Astrocyte (in vitro differentiated cells and primary cell): Measurements from ENCODE around the gene CRYBG1.

Experiments used
- EZH2 ChIP-seq: IDR thresholded peaks from 2 replicates; pipeline ENCODE4 v1.6.1; 2012; ENCODE audit warnings: mild to moderate bottlenecking, low read length, inconsistent platforms; ENCODE audit not compliant: insufficient read depth
- TF ChIP-seq, protein P1 (sequence below): IDR thresholded peaks from 2 replicates; pipeline ENCODE4 v1.5.1; 2011; ENCODE audit warnings: low read depth, mild to moderate bottlenecking, inconsistent platforms, low read length, moderate library complexity; ENCODE audit not compliant: insufficient read depth

DNA sequence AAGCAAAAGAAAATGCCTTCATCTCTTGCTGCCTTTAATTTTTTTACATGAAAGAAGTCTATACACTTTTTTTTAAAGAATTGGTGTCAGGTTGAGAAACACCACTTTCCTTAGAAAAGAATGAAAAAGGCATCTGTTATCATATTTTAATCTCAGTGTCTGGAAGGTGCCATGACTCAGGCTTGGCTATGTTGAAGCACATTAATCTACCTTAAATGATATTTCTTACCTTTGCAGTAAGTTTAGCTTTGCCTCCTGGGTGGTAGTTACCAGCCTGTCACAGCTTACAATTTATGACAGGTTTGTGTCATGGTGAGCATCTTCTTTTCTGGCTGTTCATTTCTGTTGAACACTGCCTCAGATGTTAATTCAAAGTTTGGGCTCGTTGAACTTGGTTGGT lies 173.5 kb downstream of the CRYBG1 start:
- TF ChIP-seq EZH2, result no peak
- TF ChIP-seq, protein P1, sequence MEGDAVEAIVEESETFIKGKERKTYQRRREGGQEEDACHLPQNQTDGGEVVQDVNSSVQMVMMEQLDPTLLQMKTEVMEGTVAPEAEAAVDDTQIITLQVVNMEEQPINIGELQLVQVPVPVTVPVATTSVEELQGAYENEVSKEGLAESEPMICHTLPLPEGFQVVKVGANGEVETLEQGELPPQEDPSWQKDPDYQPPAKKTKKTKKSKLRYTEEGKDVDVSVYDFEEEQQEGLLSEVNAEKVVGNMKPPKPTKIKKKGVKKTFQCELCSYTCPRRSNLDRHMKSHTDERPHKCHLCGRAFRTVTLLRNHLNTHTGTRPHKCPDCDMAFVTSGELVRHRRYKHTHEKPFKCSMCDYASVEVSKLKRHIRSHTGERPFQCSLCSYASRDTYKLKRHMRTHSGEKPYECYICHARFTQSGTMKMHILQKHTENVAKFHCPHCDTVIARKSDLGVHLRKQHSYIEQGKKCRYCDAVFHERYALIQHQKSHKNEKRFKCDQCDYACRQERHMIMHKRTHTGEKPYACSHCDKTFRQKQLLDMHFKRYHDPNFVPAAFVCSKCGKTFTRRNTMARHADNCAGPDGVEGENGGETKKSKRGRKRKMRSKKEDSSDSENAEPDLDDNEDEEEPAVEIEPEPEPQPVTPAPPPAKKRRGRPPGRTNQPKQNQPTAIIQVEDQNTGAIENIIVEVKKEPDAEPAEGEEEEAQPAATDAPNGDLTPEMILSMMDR, result no peak
